Neural progenitor cell (in vitro differentiated cells): ENCODE results near the gene COL23A1. TPM values are rescaled to one million over a fixed set of nuclear protein-coding genes. Genes with fewer than 3 reads are reported as not detected.

ENCODE experiments used
- DNase-seq: peaks from one replicate; pipeline ENCODE4 v3.0.0-alpha.2; 2016; ENCODE audit warnings: low spot score
- H2AFZ ChIP-seq: fragments of 200-600 bp; sonication (generic); replicated peaks from 2 replicates; pipeline ENCODE4 v1.6.1; 2016; ENCODE audit warnings: antibody characterized with exemption
- H3F3A ChIP-seq: fragments of 200-600 bp; sonication (generic); 2 replicates; pipeline ENCODE4 v1.6.1; 2016; ENCODE audit warnings: antibody characterized with exemption, low read depth
- H3K27ac ChIP-seq: fragments of 200-600 bp; sonication (generic); 2 replicates; pipeline ENCODE4 v1.5.1; 2016; ENCODE audit warnings: mild to moderate bottlenecking
- H3K27me3 ChIP-seq: fragments of 200-600 bp; sonication (generic); 2 replicates; pipeline ENCODE4 v1.6.1; 2016; ENCODE audit warnings: mild to moderate bottlenecking, moderate library complexity
- H3K36me3 ChIP-seq: fragments of 200-600 bp; sonication (generic); 2 replicates; pipeline ENCODE4 v1.5.1; 2016
- H3K4me1 ChIP-seq: fragments of 200-600 bp; sonication (generic); 2 replicates; pipeline ENCODE4 v1.6.1; 2016; ENCODE audit warnings: mixed run types
- H3K4me2 ChIP-seq: fragments of 200-600 bp; sonication (generic); 2 replicates; pipeline ENCODE4 v1.6.1; 2016
- H3K4me3 ChIP-seq: fragments of 200-600 bp; sonication (generic); 2 replicates; pipeline ENCODE4 v1.5.1; 2016
- H3K79me2 ChIP-seq: fragments of 200-600 bp; sonication (generic); 2 replicates; pipeline ENCODE4 v1.6.1; 2016; ENCODE audit warnings: low read depth
- H3K9ac ChIP-seq: fragments of 200-600 bp; sonication (generic); 2 replicates; pipeline ENCODE4 v1.6.1; 2016
- H3K9me3 ChIP-seq: fragments of 200-600 bp; sonication (generic); 2 replicates; pipeline ENCODE4 v1.5.1; 2016; ENCODE audit warnings: low read depth
- H4K20me1 ChIP-seq: fragments of 200-600 bp; sonication (generic); 2 replicates; pipeline ENCODE4 v1.6.1; 2016; ENCODE audit warnings: low read depth
- H3K27ac Mint-ChIP-seq: 3 replicates; pipeline ENCODE4 v1.8.0; 2021; ENCODE audit warnings: mixed read lengths
- H3K27me3 Mint-ChIP-seq: 2 replicates; pipeline ENCODE4 v1.8.0; 2022; ENCODE audit warnings: low read depth, mild to moderate bottlenecking, inconsistent platforms, moderate library complexity, mixed read lengths; ENCODE audit not compliant: insufficient read depth
- H3K36me3 Mint-ChIP-seq: 3 replicates; pipeline ENCODE4 v1.8.0; 2021; ENCODE audit warnings: mixed read lengths
- H3K4me1 Mint-ChIP-seq: 3 replicates; pipeline ENCODE4 v1.8.0; 2021; ENCODE audit warnings: mixed read lengths
- H3K4me3 Mint-ChIP-seq: 3 replicates; pipeline ENCODE4 v1.8.0; 2021; ENCODE audit warnings: mild to moderate bottlenecking, moderate library complexity, mixed read lengths
- H3K9me3 Mint-ChIP-seq: 3 replicates; pipeline ENCODE4 v1.8.0; 2020; ENCODE audit warnings: mixed read lengths
- EZH2 ChIP-seq: fragments of 200-600 bp; sonication (generic); IDR thresholded peaks from 2 replicates; pipeline ENCODE4 v1.6.1; 2017; ENCODE audit warnings: antibody characterized with exemption, mild to moderate bottlenecking, moderate library complexity
- EZH2phosphoT487 ChIP-seq: fragments of 200-600 bp; sonication (generic); IDR thresholded peaks from 2 replicates; pipeline ENCODE4 v1.6.1; 2017; ENCODE audit warnings: antibody characterized with exemption
- total RNA-seq: library from RNA; depleted of rRNA; stranded (reverse); fragments of >200 nt; gene quantifications from 2 replicates; pipeline ENCODE4 v1.2.3, GENCODE V29; 2015; ENCODE audit warnings: low replicate concordance
- TF ChIP-seq, protein P1 (sequence below): fragments of 200-600 bp; sonication (generic); IDR thresholded peaks from 2 replicates; pipeline ENCODE4 v1.5.1; 2017; ENCODE audit warnings: antibody characterized with exemption, mild to moderate bottlenecking

Gene COL23A1
- total RNA-seq, 1 donor from 2014 or later, result not detected

DNA sequence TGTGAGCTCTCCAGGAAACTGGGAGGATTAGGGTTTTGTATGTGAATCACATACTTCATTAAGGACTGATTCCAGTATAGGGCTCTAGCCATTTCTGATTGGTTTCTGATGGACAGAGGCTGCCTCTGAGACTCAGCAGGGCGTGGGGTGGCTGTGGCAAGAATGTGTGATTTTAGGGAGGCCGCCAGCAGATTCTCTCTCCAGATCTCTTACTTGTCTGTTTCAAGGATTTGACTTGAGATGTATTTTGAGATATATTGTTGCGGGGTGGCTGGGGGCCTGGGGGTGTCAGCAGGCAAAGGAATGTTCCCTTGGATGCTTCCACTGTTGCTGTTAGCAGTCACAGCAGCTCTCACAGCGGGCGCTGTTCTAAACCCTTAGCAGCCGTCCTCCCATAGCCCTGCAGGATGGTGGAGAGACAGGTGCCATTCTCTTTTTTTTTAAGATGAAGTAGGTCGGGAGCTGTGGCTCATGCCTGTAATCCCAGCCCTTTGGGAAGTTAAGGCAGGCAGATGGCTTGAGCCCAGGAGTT lies 393.8 kb downstream of the COL23A1 start:
- Histone ChIP-seq H3K4me1 (peaks cover 14% of the 10 kb centered on the region), H3K27ac (peak overlapping the region; percentile 62), H3K27me3 (no peaks in the 10 kb centered on the region), H3K79me2 (no peaks in the 10 kb centered on the region), H3K36me3 (no peaks in the 10 kb centered on the region), H2AFZ (peak overlapping the region; percentile 31), H3K4me2 (peak overlapping the region; percentile 63), H3F3A (peaks cover 17% of the 10 kb centered on the region), H3K4me3 (peak overlapping the region; percentile 9), H3K9me3 (no peaks in the 10 kb centered on the region), H4K20me1 (no peaks in the 10 kb centered on the region), H3K9ac (no peak overlapping the region)
- Mint-ChIP-seq H3K27me3 (peaks cover 13% of the 10 kb centered on the region), H3K9me3 (peaks cover 11% of the 10 kb centered on the region), H3K4me3 (peak overlapping the region; percentile 72), H3K27ac (peak overlapping the region; percentile 96), H3K4me1 (peaks cover 35% of the 10 kb centered on the region), H3K36me3 (no peaks in the 10 kb centered on the region)
- TF ChIP-seq EZH2, result no peak
- no peak for TF ChIP-seq EZH2phosphoT487
- TF ChIP-seq, protein P1, sequence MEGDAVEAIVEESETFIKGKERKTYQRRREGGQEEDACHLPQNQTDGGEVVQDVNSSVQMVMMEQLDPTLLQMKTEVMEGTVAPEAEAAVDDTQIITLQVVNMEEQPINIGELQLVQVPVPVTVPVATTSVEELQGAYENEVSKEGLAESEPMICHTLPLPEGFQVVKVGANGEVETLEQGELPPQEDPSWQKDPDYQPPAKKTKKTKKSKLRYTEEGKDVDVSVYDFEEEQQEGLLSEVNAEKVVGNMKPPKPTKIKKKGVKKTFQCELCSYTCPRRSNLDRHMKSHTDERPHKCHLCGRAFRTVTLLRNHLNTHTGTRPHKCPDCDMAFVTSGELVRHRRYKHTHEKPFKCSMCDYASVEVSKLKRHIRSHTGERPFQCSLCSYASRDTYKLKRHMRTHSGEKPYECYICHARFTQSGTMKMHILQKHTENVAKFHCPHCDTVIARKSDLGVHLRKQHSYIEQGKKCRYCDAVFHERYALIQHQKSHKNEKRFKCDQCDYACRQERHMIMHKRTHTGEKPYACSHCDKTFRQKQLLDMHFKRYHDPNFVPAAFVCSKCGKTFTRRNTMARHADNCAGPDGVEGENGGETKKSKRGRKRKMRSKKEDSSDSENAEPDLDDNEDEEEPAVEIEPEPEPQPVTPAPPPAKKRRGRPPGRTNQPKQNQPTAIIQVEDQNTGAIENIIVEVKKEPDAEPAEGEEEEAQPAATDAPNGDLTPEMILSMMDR, result no peak
- DNase-seq, result peak; percentile 70

DNA sequence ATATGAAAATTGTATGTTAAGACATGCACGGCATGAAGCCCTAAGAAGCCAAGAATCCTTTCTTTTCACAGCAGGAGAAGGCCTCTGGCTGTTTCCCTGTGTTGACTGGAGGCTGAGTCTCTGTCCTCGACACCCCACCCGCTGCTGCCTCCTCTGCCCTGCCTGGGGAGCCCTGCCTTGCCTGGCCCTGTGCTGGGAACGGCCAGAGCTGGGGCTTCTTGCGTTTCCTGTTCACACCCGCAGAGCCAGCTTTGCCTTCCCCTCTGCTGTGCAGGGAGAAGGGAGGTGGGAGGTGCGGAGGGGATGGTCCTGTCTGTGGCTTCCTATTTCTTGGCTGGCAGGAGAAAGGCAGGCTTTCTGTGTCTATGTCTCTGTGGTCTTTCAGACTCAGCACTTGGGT lies 396.2 kb downstream of the COL23A1 start:
- no peak overlapping the region for H3K9ac ChIP-seq
- H3F3A ChIP-seq, result peaks cover 17% of the 10 kb centered on the region
- no peaks in the 10 kb centered on the region for H3K36me3 ChIP-seq
- Mint-ChIP-seq H3K4me3 (no peak overlapping the region), H3K4me1 (peaks cover 28% of the 10 kb centered on the region), H3K36me3 (no peaks in the 10 kb centered on the region), H3K27me3 (peaks cover 12% of the 10 kb centered on the region), H3K9me3 (peaks cover 11% of the 10 kb centered on the region), H3K27ac (no peak overlapping the region)
- H3K9me3 ChIP-seq, result no peaks in the 10 kb centered on the region
- no peaks in the 10 kb centered on the region for H3K79me2 ChIP-seq
- H3K4me2 ChIP-seq, result no peak overlapping the region
- H3K27me3 ChIP-seq, result no peaks in the 10 kb centered on the region
- no peaks in the 10 kb centered on the region for H4K20me1 ChIP-seq
- TF ChIP-seq, protein P1, result no peak
- TF ChIP-seq EZH2phosphoT487 (no peak), EZH2 (no peak)
- DNase-seq, result no peak
- H3K27ac ChIP-seq, result no peak overlapping the region
- H3K4me1 ChIP-seq, result peaks cover 14% of the 10 kb centered on the region
- no peak overlapping the region for H2AFZ ChIP-seq
- no peak overlapping the region for H3K4me3 ChIP-seq

DNA sequence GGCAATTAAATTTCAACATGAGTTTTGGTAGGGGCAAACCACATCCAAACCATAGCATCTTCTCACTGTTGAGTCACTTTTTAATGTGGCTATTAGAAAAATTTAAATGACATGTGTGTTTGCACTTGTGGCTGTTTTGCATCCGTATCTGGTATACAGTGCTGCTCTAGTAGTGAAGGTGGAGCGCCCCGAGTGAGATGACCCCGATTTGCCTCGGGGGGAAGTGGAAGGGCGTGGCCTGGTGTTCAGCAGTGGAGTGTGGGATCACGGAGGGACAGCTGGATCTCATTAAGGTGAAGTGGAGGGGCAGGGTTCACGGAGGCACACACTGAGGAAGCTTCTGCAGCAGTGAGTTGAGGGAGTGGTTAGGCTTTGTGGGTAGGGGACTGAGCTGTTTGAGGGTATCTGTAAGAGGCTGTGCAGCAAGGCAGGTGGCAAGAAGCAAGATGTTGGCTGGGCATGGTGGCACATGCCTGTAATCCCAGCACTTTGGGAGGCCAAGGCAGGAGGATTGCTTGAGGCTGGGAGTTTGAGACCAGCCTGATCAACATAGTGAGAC lies 396.9 kb downstream of the COL23A1 start:
- H3K4me1 Mint-ChIP-seq, result peaks cover 29% of the 10 kb centered on the region
- H3F3A ChIP-seq, result peaks cover 17% of the 10 kb centered on the region
- peaks cover 11% of the 10 kb centered on the region for H3K9me3 Mint-ChIP-seq
- peak overlapping the region; percentile 67 for H3K27ac Mint-ChIP-seq
- no peaks in the 10 kb centered on the region for H4K20me1 ChIP-seq
- no peak overlapping the region for H3K27ac ChIP-seq
- H3K79me2 ChIP-seq, result no peaks in the 10 kb centered on the region
- no peak overlapping the region for H2AFZ ChIP-seq
- H3K9ac ChIP-seq, result no peak overlapping the region
- no peak overlapping the region for H3K4me3 ChIP-seq
- DNase-seq, result no peak
- peaks cover 14% of the 10 kb centered on the region for H3K4me1 ChIP-seq
- no peaks in the 10 kb centered on the region for H3K36me3 Mint-ChIP-seq
- H3K9me3 ChIP-seq, result no peaks in the 10 kb centered on the region
- no peak for TF ChIP-seq EZH2phosphoT487
- TF ChIP-seq, protein P1, result no peak
- TF ChIP-seq EZH2, result no peak
- no peak overlapping the region for H3K4me2 ChIP-seq
- peaks cover 10% of the 10 kb centered on the region for H3K27me3 Mint-ChIP-seq
- no peaks in the 10 kb centered on the region for H3K27me3 ChIP-seq
- H3K4me3 Mint-ChIP-seq, result peak overlapping the region; percentile 38
- H3K36me3 ChIP-seq, result no peaks in the 10 kb centered on the region
